SJSA1 (cell line): ENCODE data around the gene UTS2B. TPM values are rescaled to one million over a fixed set of nuclear protein-coding genes. Genes with fewer than 3 reads are reported as not detected.
"Not testable (repeated sequence)": the region's sequence is repeated elsewhere in the genome, so short reads cannot be mapped to it uniquely, and the experiment has no call there.

Source experiments
- DNase-seq, 2 experiments: peaks; one replicate each; pipeline ENCODE4 v3.0.0-alpha.2; 2015 to 2020; ENCODE audit warnings: low spot score in 2 of 2, low read depth in 1 of 2
- H3K27ac ChIP-seq: fragments of 250-450 bp; sonication (Bioruptor Pico); 2 replicates; pipeline ENCODE4 v1.5.1; 2020; ENCODE audit warnings: mild to moderate bottlenecking, moderate library complexity
- H3K27me3 ChIP-seq: fragments of 250-450 bp; sonication (Bioruptor Pico); replicated peaks from 2 replicates; pipeline ENCODE4 v1.5.1; 2020; ENCODE audit warnings: mild to moderate bottlenecking, moderate library complexity
- H3K36me3 ChIP-seq: fragments of 250-450 bp; sonication (Bioruptor Pico); 2 replicates; pipeline ENCODE4 v1.5.1; 2020; ENCODE audit warnings: mild to moderate bottlenecking
- H3K4me1 ChIP-seq: fragments of 250-450 bp; sonication (Bioruptor Pico); replicated peaks from 2 replicates; pipeline ENCODE4 v1.6.1; 2021; ENCODE audit warnings: mild to moderate bottlenecking
- H3K4me3 ChIP-seq: fragments of 250-450 bp; sonication (Bioruptor Pico); 2 replicates; pipeline ENCODE4 v1.5.1; 2020; ENCODE audit warnings: mild to moderate bottlenecking
- H3K9me3 ChIP-seq: fragments of 250-450 bp; sonication (Bioruptor Pico); replicated peaks from 2 replicates; pipeline ENCODE4 v1.5.1; 2020; ENCODE audit warnings: mild to moderate bottlenecking
- total RNA-seq: library from RNA; depleted of rRNA; stranded (reverse); fragments of >200 nt; shearing (Covaris generic); gene quantifications from 2 replicates; pipeline ENCODE4 v1.2.3, GENCODE V29; 2014

UTS2B gene
- total RNA-seq, 1 experiment from 2014 or later, result 0.76 TPM

- not testable (repeated sequence) for H3K9me3 ChIP-seq, H3K27ac ChIP-seq, H3K4me1 ChIP-seq, H3K4me3 ChIP-seq, DNase-seq, H3K27me3 ChIP-seq, H3K36me3 ChIP-seq
Measured at GRCh38 chr3:191246034-191246433, 84.3 kb downstream of the UTS2B start.

- no peaks in the 10 kb centered on the region for H3K36me3 ChIP-seq
- H3K27me3 ChIP-seq, result no peaks in the 10 kb centered on the region
- H3K27ac ChIP-seq, result no peak overlapping the region
- peaks cover 11% of the 10 kb centered on the region for H3K4me1 ChIP-seq
- no peak for DNase-seq
- no peak overlapping the region for H3K4me3 ChIP-seq
- H3K9me3 ChIP-seq, result no peaks in the 10 kb centered on the region
Measured at GRCh38 chr3:191244242-191244867, 86.0 kb downstream of the UTS2B start.

DNA sequence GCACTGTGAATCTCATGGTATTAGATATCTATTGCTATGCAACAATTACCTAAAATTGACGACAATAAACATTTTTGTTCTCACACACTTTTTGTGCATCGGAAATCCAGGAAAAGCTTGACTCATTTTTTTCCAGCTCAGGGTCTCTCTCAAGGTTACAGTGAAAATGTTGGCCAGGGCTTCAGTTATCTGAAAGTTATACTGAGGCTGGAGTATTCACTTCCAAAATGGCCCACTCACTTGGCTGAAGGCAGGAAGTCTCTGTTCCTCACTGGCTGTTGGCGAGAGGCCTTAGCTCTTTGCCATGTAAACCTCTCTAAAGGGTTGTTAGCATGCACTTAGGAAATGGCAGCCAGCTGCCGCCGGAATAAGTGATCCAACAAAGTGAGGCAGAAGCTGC is 89.8 kb downstream of the UTS2B start:
- Histone ChIP-seq H3K4me1 (peaks cover 39% of the 10 kb centered on the region), H3K36me3 (no peaks in the 10 kb centered on the region), H3K27ac (no peak overlapping the region), H3K27me3 (no peaks in the 10 kb centered on the region), H3K4me3 (no peak overlapping the region), H3K9me3 (no peaks in the 10 kb centered on the region)
- DNase-seq, result no peak

DNA sequence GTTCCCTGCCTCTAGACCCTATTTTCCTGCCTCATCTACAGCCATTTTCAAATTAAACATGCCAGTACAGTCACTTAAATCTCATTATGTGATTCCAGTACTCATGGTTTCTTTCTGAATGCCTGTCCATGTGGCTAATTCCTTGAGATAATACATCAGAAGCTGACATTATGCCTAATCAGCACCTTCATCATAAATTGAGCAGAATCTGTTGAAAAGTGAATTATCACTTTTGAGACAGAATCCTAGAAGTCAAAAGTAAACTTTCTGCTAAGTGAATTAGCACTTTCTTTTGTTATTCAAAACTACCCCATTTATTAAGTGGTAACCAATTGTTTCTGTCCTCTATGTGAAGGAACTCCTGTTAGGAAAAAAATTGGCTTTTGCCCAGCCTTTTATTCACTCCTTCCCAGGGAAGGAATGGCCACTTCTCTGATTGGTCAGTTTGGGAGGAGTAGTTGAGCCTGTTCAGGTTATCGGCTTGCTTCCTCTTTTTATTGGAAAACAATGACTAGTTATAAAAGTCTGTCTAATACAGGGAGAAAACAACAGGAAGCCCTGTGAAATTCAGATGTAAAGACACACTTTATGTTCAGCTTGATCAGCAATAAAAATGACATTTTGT is 90.8 kb downstream of the UTS2B start:
- no peaks in the 10 kb centered on the region for H3K36me3 ChIP-seq
- H3K27ac ChIP-seq, result no peak overlapping the region
- no peak for DNase-seq
- H3K27me3 ChIP-seq, result no peaks in the 10 kb centered on the region
- no peaks in the 10 kb centered on the region for H3K9me3 ChIP-seq
- H3K4me3 ChIP-seq, result no peak overlapping the region
- H3K4me1 ChIP-seq, result peaks cover 40% of the 10 kb centered on the region

GRCh38 chr3:191238321-191238817 is 92.0 kb downstream of the UTS2B start:
- peak in 1 of 2 experiments; percentile 43 for DNase-seq
- H3K4me1 ChIP-seq, result peaks cover 40% of the 10 kb centered on the region
- no peaks in the 10 kb centered on the region for H3K9me3 ChIP-seq
- H3K27me3 ChIP-seq, result no peaks in the 10 kb centered on the region
- no peaks in the 10 kb centered on the region for H3K36me3 ChIP-seq
- H3K4me3 ChIP-seq, result no peak overlapping the region
- H3K27ac ChIP-seq, result peak overlapping the region; percentile 43

- Histone ChIP-seq H3K27me3 (no peaks in the 10 kb centered on the region), H3K27ac (0 out of 2 replicates have a peak overlapping the region, but pooled peaks have one; percentile 53), H3K36me3 (no peaks in the 10 kb centered on the region), H3K4me1 (peaks cover 40% of the 10 kb centered on the region), H3K9me3 (no peaks in the 10 kb centered on the region), H3K4me3 (no peak overlapping the region)
- no peak for DNase-seq
Measured at GRCh38 chr3:191237047-191237882, 93.1 kb downstream of the UTS2B start.

GRCh38 chr3:191236646-191237045 is 93.7 kb downstream of the UTS2B start:
- Histone ChIP-seq H3K27me3 (no peaks in the 10 kb centered on the region), H3K4me3 (no peak overlapping the region), H3K4me1 (peaks cover 40% of the 10 kb centered on the region), H3K27ac (peak overlapping the region; percentile 53; the same call in 1 of the 2 replicates), H3K9me3 (no peaks in the 10 kb centered on the region), H3K36me3 (no peaks in the 10 kb centered on the region)
- DNase-seq, result peak in 1 of 2 experiments; percentile 29

GRCh38 chr3:191235331-191236314 is 94.7 kb downstream of the UTS2B start:
- H3K4me3 ChIP-seq, result no peak overlapping the region

GRCh38 chr3:191234216-191234615 is 96.1 kb downstream of the UTS2B start:
- H3K36me3 ChIP-seq, result no peaks in the 10 kb centered on the region
- H3K27ac ChIP-seq, result no peak overlapping the region
- no peak for DNase-seq
- no peak overlapping the region for H3K4me3 ChIP-seq
- H3K27me3 ChIP-seq, result no peaks in the 10 kb centered on the region
- no peaks in the 10 kb centered on the region for H3K9me3 ChIP-seq
- H3K4me1 ChIP-seq, result peaks cover 37% of the 10 kb centered on the region

More at GRCh38 chr3:191235331-191236314, 94.7 kb downstream of the UTS2B start:
- Histone ChIP-seq H3K9me3 (no peaks in the 10 kb centered on the region), H3K36me3 (no peaks in the 10 kb centered on the region), H3K27me3 (no peaks in the 10 kb centered on the region), H3K4me1 (peaks cover 40% of the 10 kb centered on the region), H3K27ac (peak overlapping the region; percentile 53)
- DNase-seq, result no peak

- H3K9me3 ChIP-seq, result no peaks in the 10 kb centered on the region
- no peaks in the 10 kb centered on the region for H3K36me3 ChIP-seq
- no peak overlapping the region for H3K4me3 ChIP-seq
- no peaks in the 10 kb centered on the region for H3K4me1 ChIP-seq
- no peak overlapping the region for H3K27ac ChIP-seq
- no peaks in the 10 kb centered on the region for H3K27me3 ChIP-seq
- no peak for DNase-seq
Measured at GRCh38 chr3:191227541-191227940, 102.8 kb downstream of the UTS2B start.

DNA sequence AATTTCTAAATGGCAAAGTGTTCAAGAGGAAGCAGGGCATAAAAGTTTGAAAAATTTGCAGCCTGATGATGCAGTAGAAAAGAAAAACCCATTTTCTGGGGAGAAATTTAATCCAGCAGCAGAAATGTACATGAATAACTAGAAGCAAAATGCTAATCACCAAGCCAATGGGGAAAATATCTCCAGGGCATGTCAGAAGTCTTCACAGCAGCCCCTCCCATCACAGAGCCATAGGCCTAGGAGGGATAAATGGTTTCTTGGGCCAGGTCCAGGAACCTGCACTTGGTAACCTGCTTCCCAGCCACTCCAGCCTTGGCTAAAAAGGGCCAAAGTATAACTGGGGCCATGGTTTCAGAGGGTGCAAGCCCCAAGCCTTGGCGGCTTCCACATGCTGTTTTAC is 108.7 kb downstream of the UTS2B start:
- Histone ChIP-seq H3K9me3 (no peaks in the 10 kb centered on the region), H3K4me3 (no peak overlapping the region)

GRCh38 chr3:191220908-191221307 is 109.4 kb downstream of the UTS2B start:
- no peak overlapping the region for H3K4me3 ChIP-seq
- H3K4me1 ChIP-seq, result no peaks in the 10 kb centered on the region
- H3K9me3 ChIP-seq, result no peaks in the 10 kb centered on the region
- DNase-seq, result no peak
- no peaks in the 10 kb centered on the region for H3K27me3 ChIP-seq
- no peak overlapping the region for H3K27ac ChIP-seq
- no peaks in the 10 kb centered on the region for H3K36me3 ChIP-seq

More for the DNA sequence above, 108.7 kb downstream of the UTS2B start:
- no peak for DNase-seq
- Histone ChIP-seq H3K36me3 (no peaks in the 10 kb centered on the region), H3K4me1 (no peaks in the 10 kb centered on the region), H3K27ac (no peak overlapping the region), H3K27me3 (no peaks in the 10 kb centered on the region)

DNA sequence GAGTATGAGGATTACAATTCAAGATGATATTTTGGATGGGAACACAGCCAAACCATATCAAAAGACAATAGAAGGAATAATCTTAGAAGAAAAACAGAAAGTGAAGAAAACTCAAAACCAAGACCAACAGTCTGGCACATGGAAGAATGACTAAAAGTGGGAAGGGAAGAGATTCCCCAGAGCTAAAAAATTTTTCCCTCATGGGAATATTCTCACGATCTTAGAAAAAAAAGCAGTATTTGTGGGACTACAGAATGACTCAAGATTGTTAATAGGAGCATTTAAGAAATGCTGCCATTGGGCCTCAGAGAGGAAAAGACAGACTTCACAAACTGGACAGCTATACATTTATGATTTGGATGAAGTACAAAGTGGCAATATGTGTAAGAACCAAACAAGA is 113.0 kb downstream of the UTS2B start:
- H3K36me3 ChIP-seq, result no peaks in the 10 kb centered on the region
- DNase-seq, result no peak
- no peak overlapping the region for H3K4me3 ChIP-seq
- no peak overlapping the region for H3K27ac ChIP-seq
- H3K9me3 ChIP-seq, result no peaks in the 10 kb centered on the region
- no peaks in the 10 kb centered on the region for H3K4me1 ChIP-seq
- H3K27me3 ChIP-seq, result no peaks in the 10 kb centered on the region
